Measurements from ENCODE around the gene MARK3. TPM values are rescaled to one million over a fixed set of nuclear protein-coding genes. Genes with fewer than 3 reads are reported as not detected.

Gene MARK3
- total and polyA plus RNA-seq, 2 of the 13 experiments (the other 11 are each of a cell fraction or from before 2014, with no cell fraction given), result 47.7 to 56.6 TPM

- TF ChIP-seq RNF219 (CRISPR knock-in tag; IDR thresholded peaks at IDR 0.05) (no peak), KMT2B (CRISPR knock-in tag; IDR thresholded peaks at IDR 0.05) (no peak), CHCHD3 (CRISPR knock-in tag; IDR thresholded peaks at IDR 0.05) (no peak)
Observed at GRCh38 chr14:103393070-103393469, 7.9 kb downstream of the MARK3 start (continued).

- Histone ChIP-seq H3K9ac (ENCODE audit: insufficient read depth, low read depth, low read length) (no peak overlapping the region), H3K4me1 (ENCODE audit: insufficient read depth, low read length) (peaks cover 49% of the 10 kb centered on the region), H3K4me3 (replicated peaks in 1 of 3; ENCODE audit: insufficient read depth in 1 of 3, low read depth in 2 of 3, low read length in 3 of 3) (no peak overlapping the region; a peak in 1 of 6 replicates), H3K27me3 (ENCODE audit: control insufficient read depth in 1 of 2, insufficient read depth in 2 of 2, low read length in 2 of 2) (no peaks in the 10 kb centered on the region), H3K36me3 (replicated peaks in 1 of 2; ENCODE audit: control insufficient read depth in 1 of 2, insufficient read depth in 2 of 2, low read length in 2 of 2) (no peaks in the 10 kb centered on the region), H3K27ac (ENCODE audit: extremely low read length, insufficient read depth, low read length) (no peak overlapping the region), H3K79me2 (ENCODE audit: insufficient read depth, low read length) (peaks cover 87% of the 10 kb centered on the region), H3K4me2 (ENCODE audit: low read depth, low read length) (peak overlapping the region; percentile 49), H3K9me3 (ENCODE audit: low read length) (no peaks in the 10 kb centered on the region), H4K20me1 (ENCODE audit: insufficient read depth, low read length) (peaks cover 61% of the 10 kb centered on the region), H2AFZ (ENCODE audit: low read length) (no peak overlapping the region)
- in situ Hi-C loops (cut with HindIII; ENCODE audit: extremely low pct_ligation_motif_present, low pct_unique_long_range_greater_than_20kb), result no loop called here
- intact Hi-C loops (cut with micrococcal nuclease; ENCODE audit: unreplicated experiment), result no loop called here
- BruUV-seq (replicated peaks), result no TSS peak
- CTCF ChIA-PET (ENCODE audit: low intra/inter-chr PET ratio, low total read pairs), result no interaction called here
- POLR2A ChIA-PET, result no interaction called here
- FAIRE-seq, result no peak
- DNase-seq (ENCODE audit: low spot score), result no peak
- 63% methylated on average over 9 of the region's 9 CpGs for WGBS (ENCODE audit: low lambda C conversion rate)
- peak; percentile 45 for ATAC-seq
- TF ChIP-seq DRAP1 (CRISPR knock-in tag; IDR thresholded peaks at IDR 0.05), result no peak
- 0 out of 2 replicates have a peak, but pooled peaks have one; percentile 42 for TF ChIP-seq PHF21A (CRISPR knock-in tag; IDR thresholded peaks at IDR 0.05)
- no peak for TF ChIP-seq SOX13 (IDR thresholded peaks at IDR 0.05)
- peak in 1 of 2 experiments; percentile 67; a peak in 1 of 4 replicates for TF ChIP-seq SOX13 (CRISPR knock-in tag; conservative IDR thresholded peaks at IDR 0.05 in 1 of 2, IDR thresholded peaks at IDR 0.05 in 1 of 2)
- TF ChIP-seq HMG20B (CRISPR knock-in tag; conservative IDR thresholded peaks at IDR 0.05), result no peak
- TF ChIP-seq FOXP1 (IDR thresholded peaks at IDR 0.05), result no peak
- TF ChIP-seq FOXP1 (CRISPR knock-in tag; IDR thresholded peaks at IDR 0.05), result peak; percentile 47
- no peak for TF ChIP-seq KLF16 (CRISPR knock-in tag; IDR thresholded peaks at IDR 0.05)
- 0 out of 2 replicates have a peak, but pooled peaks have one; percentile 32 for TF ChIP-seq FOXA3 (CRISPR knock-in tag; IDR thresholded peaks at IDR 0.05)
- 0 out of 2 replicates have a peak, but pooled peaks have one; percentile 30 for TF ChIP-seq POGK (CRISPR knock-in tag; conservative IDR thresholded peaks at IDR 0.05)
- peak; percentile 97 for TF ChIP-seq ZNF574 (CRISPR knock-in tag; IDR thresholded peaks at IDR 0.05)
- TF ChIP-seq SOX5 (CRISPR knock-in tag; IDR thresholded peaks at IDR 0.05; ENCODE audit: borderline replicate concordance), result peak; percentile 36; the same call in 1 of the 2 replicates
Observed at GRCh38 chr14:103393676-103394626, 8.7 kb downstream of the MARK3 start.
